Transverse colon (tissue), 4 donors: ENCODE results near the gene ROCK2. TPM values are rescaled to one million over a fixed set of nuclear protein-coding genes. Genes with fewer than 3 reads are reported as not detected.

Experiments
- DNase-seq: peaks from one replicate; pipeline ENCODE4 v3.0.0-alpha.2; 2019
- H3K27ac ChIP-seq, 4 donors: fragments of 200-600 bp; sonication (generic); 2 replicates each; pipeline ENCODE4 v1.5.1; 2016 to 2018; ENCODE audit warnings: inconsistent platforms in 4 of 4
- H3K27me3 ChIP-seq: fragments of 200-600 bp; sonication (generic); 2 replicates; pipeline ENCODE4 v1.5.1; 2017; ENCODE audit warnings: inconsistent platforms
- H3K36me3 ChIP-seq, 4 donors: fragments of 200-600 bp; sonication (generic); 2 replicates each; pipeline ENCODE4 v1.5.1; 2017 to 2019; ENCODE audit warnings: inconsistent platforms in 4 of 4
- H3K4me1 ChIP-seq, 4 donors: fragments of 200-600 bp; sonication (generic); 2 replicates each; pipeline ENCODE4 v1.5.1; 2017 to 2020; ENCODE audit warnings: inconsistent platforms in 4 of 4
- H3K4me3 ChIP-seq, 4 donors: fragments of 200-600 bp; sonication (generic); 1 replicate in 1 of 4; 2 replicates in 3 of 4; pipeline versions ENCODE4 v1.5.1 to v1.6.1; 2017 to 2019; ENCODE audit warnings: inconsistent platforms in 4 of 4
- H3K9me3 ChIP-seq, 2 donors: fragments of 200-600 bp; sonication (generic); 2 replicates each; pipeline ENCODE4 v1.5.1; 2017 to 2019; ENCODE audit warnings: inconsistent platforms in 2 of 2
- EP300 ChIP-seq: sonication (generic); formaldehyde crosslinking; IDR thresholded peaks from one replicate; pipeline ENCODE4 v1.6.1; 2017; ENCODE audit warnings: antibody characterized with exemption, low read depth
- POLR2A ChIP-seq: fragments of 450-650 bp; IDR thresholded peaks from one replicate; pipeline ENCODE4 v1.6.1; 2016; ENCODE audit warnings: antibody characterized with exemption, mild to moderate bottlenecking, moderate library complexity
- POLR2AphosphoS5 ChIP-seq, 3 donors: sonication (generic); formaldehyde crosslinking; IDR thresholded peaks; one replicate each; pipeline ENCODE4 v1.6.1; 2016; ENCODE audit warnings: antibody characterized with exemption in 3 of 3
- WGBS, 2 donors: methylation state at CpG; one replicate each; pipeline ENCODE4 v1.1.5; 2018; ENCODE audit warnings: low coverage in 1 of 2; 5-methylcytosine and 5-hydroxymethylcytosine counted together
- in situ Hi-C, 4 donors: fragments of 200-750 bp; cut with MboI; loops; one replicate each; pipeline versions ENCODE4 v1.15.0 to v1.15.1; 2017; ENCODE audit warnings: low sequenced_read_pairs in 3 of 4, low pct_ligation_motif_present in 1 of 4, low pct_unique_long_range_greater_than_20kb in 1 of 4
- intact Hi-C: fragments of 100-400 bp; cut with DNase I; formaldehyde crosslinking; loops from one replicate; pipeline ENCODE4 v1.15.1; 2023; ENCODE audit warnings: low total_unique reads
- total RNA-seq, 4 donors: library from RNA; depleted of rRNA; stranded (reverse); fragments of >200 nt; gene quantifications; one replicate each; pipeline ENCODE4 v1.1.0, GENCODE V29; 2016
- TF ChIP-seq, protein P1 (sequence below), 5 experiments: fragments of 200-600 bp in 3 of 5; fragments of 450-650 bp in 2 of 5; sonication (generic) in 3 of 5; IDR thresholded peaks; 1 replicate in 2 of 5; 2 replicates in 3 of 5; pipeline ENCODE4 v1.5.1; 2016 to 2017; ENCODE audit warnings: antibody characterized with exemption in 5 of 5, inconsistent platforms in 3 of 5, mild to moderate bottlenecking in 2 of 5, moderate library complexity in 1 of 5

ROCK2 gene
- total RNA-seq, 4 donors from 2014 or later = 53.9 to 93.0 (median 74.7) TPM

GRCh38 chr2:11338580-11338979 is 5.9 kb downstream of the ROCK2 start:
- in situ Hi-C loops (no loop called here), intact Hi-C loops (no loop called here)
- Histone ChIP-seq H3K36me3 (no peaks in the 10 kb centered on the region), H3K27me3 (no peaks in the 10 kb centered on the region), H3K4me1 (peaks cover 0 to 53% (median 35%) of the 10 kb centered on the region in 4 donors), H3K27ac (no peak overlapping the region), H3K9me3 (no peaks in the 10 kb centered on the region), H3K4me3 (no peak overlapping the region)
- TF ChIP-seq POLR2A = no peak
- TF ChIP-seq EP300 = no peak
- no peak for TF ChIP-seq POLR2AphosphoS5 (IDR thresholded peaks at IDR 0.05)
- no peak for DNase-seq
- WGBS, 2 donors = 84 to 96% methylated on average over 5 of the region's 5 CpGs

DNA sequence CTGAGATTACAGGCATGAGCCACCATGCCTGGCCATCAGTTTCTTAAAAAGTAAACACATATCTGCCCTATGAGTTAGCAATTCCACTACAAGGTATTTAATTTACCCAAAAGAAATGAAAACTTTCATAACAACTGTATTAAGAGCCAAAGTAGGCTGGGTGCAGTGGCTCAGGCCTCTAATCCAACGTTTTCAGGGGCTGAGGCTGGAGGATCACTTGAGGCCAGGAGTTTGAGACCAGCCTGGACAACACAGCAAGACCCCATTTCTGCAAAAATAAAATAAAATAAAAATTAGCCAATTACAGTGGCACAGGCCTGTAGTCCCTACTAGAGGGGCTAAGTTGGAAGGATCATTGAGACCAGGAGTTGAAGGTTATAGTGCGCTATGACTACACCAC is 6.5 kb downstream of the ROCK2 start:
- 87 to 100% methylated on average over 2 of the region's 2 CpGs for WGBS, 2 donors
- DNase-seq = no peak
- no peak overlapping the region for H3K27ac ChIP-seq
- no peaks in the 10 kb centered on the region for H3K9me3 ChIP-seq
- H3K36me3 ChIP-seq = no peaks in the 10 kb centered on the region
- H3K27me3 ChIP-seq = no peaks in the 10 kb centered on the region
- TF ChIP-seq, protein P1, sequence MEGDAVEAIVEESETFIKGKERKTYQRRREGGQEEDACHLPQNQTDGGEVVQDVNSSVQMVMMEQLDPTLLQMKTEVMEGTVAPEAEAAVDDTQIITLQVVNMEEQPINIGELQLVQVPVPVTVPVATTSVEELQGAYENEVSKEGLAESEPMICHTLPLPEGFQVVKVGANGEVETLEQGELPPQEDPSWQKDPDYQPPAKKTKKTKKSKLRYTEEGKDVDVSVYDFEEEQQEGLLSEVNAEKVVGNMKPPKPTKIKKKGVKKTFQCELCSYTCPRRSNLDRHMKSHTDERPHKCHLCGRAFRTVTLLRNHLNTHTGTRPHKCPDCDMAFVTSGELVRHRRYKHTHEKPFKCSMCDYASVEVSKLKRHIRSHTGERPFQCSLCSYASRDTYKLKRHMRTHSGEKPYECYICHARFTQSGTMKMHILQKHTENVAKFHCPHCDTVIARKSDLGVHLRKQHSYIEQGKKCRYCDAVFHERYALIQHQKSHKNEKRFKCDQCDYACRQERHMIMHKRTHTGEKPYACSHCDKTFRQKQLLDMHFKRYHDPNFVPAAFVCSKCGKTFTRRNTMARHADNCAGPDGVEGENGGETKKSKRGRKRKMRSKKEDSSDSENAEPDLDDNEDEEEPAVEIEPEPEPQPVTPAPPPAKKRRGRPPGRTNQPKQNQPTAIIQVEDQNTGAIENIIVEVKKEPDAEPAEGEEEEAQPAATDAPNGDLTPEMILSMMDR (IDR thresholded peaks at IDR 0.05) = no peak
- TF ChIP-seq EP300 = no peak
- no peak for TF ChIP-seq POLR2AphosphoS5 (IDR thresholded peaks at IDR 0.05)
- TF ChIP-seq POLR2A = no peak
- no peak overlapping the region for H3K4me3 ChIP-seq
- intact Hi-C loops = no loop called here
- in situ Hi-C loops = no loop called here
- H3K4me1 ChIP-seq = peaks cover 0 to 57% (median 33%) of the 10 kb centered on the region in 4 donors

DNA sequence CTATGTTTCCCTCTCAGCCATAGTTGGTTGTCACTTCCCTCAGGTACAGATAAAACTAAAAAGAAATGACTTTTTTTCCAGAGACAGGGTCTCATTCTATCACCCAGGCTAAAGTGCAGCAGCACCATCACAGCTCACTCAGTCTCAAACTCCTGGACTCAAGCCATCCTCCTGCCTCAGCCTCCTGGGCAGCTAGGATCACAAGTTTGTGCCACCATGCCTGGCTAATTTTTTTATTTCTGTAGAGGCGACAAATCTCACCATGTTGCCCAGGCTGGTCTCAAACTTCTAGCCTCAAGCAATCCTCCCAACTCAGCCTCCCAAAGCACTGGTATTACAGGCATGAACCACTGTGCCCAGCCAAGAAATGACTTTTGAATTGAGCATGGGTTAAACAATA is 8.2 kb downstream of the ROCK2 start:
- H3K4me1 ChIP-seq = peaks cover 0 to 40% (median 18%) of the 10 kb centered on the region in 4 donors
- no peaks in the 10 kb centered on the region for H3K27me3 ChIP-seq
- in situ Hi-C loops = no loop called here
- H3K27ac ChIP-seq = no peak overlapping the region
- TF ChIP-seq, protein P1 (IDR thresholded peaks at IDR 0.05) = no peak
- no peak for TF ChIP-seq EP300
- TF ChIP-seq POLR2AphosphoS5 (IDR thresholded peaks at IDR 0.05) = no peak
- TF ChIP-seq POLR2A = no peak
- no peak for DNase-seq
- WGBS, 2 donors = 100% methylated on average over 1 of the region's 1 CpG; no CpG with 5 or more reads in 1 of the 2 donors
- intact Hi-C loops = no loop called here
- H3K36me3 ChIP-seq = no peaks in the 10 kb centered on the region
- no peak overlapping the region for H3K4me3 ChIP-seq
- H3K9me3 ChIP-seq = peaks cover 0 to 6% of the 10 kb centered on the region in 2 donors

DNA sequence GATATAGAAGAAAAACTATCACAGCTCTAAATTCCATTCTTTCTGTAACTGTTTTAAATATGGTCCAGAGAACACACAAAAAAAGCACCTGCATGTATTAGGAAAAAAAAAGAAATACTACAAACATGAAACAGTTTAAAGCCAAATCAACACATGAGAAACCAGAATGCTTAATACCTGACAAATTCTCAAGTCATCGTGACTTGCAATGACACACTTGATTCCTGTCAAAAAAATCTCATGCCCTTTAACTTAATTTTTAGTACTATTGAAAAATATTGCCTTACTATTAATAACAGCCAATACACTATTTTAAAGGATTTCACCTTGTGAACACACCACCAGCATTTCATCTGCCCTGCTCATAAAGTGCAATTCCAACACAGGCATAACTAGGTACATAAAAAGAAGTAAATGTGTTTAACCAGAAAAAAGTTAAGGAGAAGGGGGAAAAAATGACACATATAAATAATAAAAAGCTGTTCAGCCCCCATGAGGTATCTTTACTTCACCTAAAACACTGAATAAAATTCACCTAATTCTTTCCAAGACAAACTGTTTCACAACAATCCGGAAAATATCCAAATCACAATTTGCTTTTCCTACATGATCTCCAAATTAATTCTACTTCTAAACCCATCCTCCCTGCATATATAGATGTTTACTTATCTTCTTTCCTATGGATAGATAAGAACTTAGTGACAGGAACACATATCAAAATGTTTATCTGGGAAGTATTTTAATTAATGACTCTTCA is 10.8 kb downstream of the ROCK2 start:
- Histone ChIP-seq H3K4me1 (peaks cover 0 to 36% (median 6%) of the 10 kb centered on the region in 4 donors), H3K27me3 (no peaks in the 10 kb centered on the region), H3K36me3 (no peaks in the 10 kb centered on the region), H3K27ac (no peak overlapping the region), H3K9me3 (peaks cover 0 to 6% of the 10 kb centered on the region in 2 donors), H3K4me3 (no peak overlapping the region)
- in situ Hi-C loops (no loop called here), intact Hi-C loops (no loop called here)
- WGBS, 2 donors = 75 to 96% methylated on average over 2 of the region's 2 CpGs
- TF ChIP-seq POLR2AphosphoS5 (IDR thresholded peaks at IDR 0.05) (no peak), POLR2A (no peak), EP300 (no peak)
- TF ChIP-seq, protein P1 (IDR thresholded peaks at IDR 0.05) = no peak
- DNase-seq = no peak
